ENCODE results near the gene PPM1B. TPM values are rescaled to one million over a fixed set of nuclear protein-coding genes. Genes with fewer than 3 reads are reported as not detected.

PPM1B gene
- total and polyA plus RNA-seq, 2 of the 8 experiments (the other 6 are each of a cell fraction or from before 2014, with no cell fraction given) = 43.6 to 126 TPM

DNA sequence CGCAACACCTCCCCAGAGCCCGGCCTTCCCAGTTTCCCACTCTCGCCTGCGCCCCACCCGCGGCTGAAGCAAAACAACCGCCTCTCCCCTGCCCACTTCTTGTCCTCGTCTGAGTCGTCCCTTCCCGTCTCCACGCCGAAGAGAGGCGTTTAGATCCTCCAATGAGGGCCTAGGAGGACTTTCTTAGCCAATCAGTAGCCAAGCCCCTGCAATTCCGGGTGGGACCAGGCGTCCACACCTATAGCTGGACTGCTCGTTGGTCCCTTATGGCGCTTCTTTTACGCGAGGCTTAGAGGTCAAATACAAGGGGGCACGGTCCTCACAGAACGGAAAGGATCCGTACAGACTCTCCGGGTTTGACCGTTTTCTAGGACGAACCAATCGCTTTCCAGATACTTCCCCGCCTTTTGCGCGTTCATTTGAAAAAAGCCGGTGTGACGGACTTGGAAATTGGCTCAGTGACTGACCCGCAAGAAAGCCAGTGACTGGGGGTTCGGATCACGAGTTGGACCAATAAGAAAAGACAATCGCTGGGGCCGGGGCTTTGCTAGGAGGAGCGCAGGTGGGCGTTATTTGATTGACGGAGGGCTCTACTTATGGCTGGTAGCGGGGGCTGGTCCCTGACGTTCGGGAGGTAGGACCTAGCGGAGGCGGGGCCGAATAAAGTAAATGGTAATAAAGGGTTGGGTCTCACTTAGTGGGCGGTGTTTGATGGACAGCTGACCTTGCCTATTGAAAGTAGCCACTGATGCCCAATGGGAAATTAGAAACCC lies 581 bp upstream of the PPM1B start (continued):
- TF ChIP-seq CREB1 (IDR thresholded peaks at IDR 0.05) (peak; percentile 10; the same call in 1 of the 2 replicates), SAP30 (IDR thresholded peaks at IDR 0.05; ENCODE audit: insufficient read depth, insufficient replicate concordance, low read length) (no peak), RAD21 (IDR thresholded peaks at IDR 0.05 in 1 of 2, conservative IDR thresholded peaks at IDR 0.05 in 1 of 2; ENCODE audit: low read depth in 2 of 2, low read length in 2 of 2) (no peak), JUND (IDR thresholded peaks at IDR 0.05; ENCODE audit: low read length) (no peak), KDM1A (IDR thresholded peaks at IDR 0.05; ENCODE audit: borderline replicate concordance, low read length) (0 out of 2 replicates have a peak, but pooled peaks have one; percentile 21), TBP (IDR thresholded peaks at IDR 0.05; ENCODE audit: low read depth, low read length) (peak; percentile 64; the same call in 1 of the 2 replicates), SP2 (IDR thresholded peaks at IDR 0.05; ENCODE audit: low read length) (peak; percentile 68), CTBP2 (IDR thresholded peaks at IDR 0.05; ENCODE audit: borderline replicate concordance, insufficient read depth, insufficient read length, low read length) (no peak), KDM5A (IDR thresholded peaks at IDR 0.05; ENCODE audit: low read length) (no peak), CHD1 (IDR thresholded peaks at IDR 0.05; ENCODE audit: low read depth, low read length) (no peak), NANOG (IDR thresholded peaks at IDR 0.05; ENCODE audit: insufficient read depth, low read depth, low read length, poor library complexity, severe bottlenecking) (no peak), POLR2A (IDR thresholded peaks at IDR 0.05; ENCODE audit: control extremely low read depth in 1 of 2, low read depth in 2 of 2, low read length in 2 of 2) (peak; percentile 50 to 60; a peak in 2 of 3 replicates), KDM4A (IDR thresholded peaks at IDR 0.05; ENCODE audit: low read depth, low read length, severe bottlenecking) (peak; percentile 37), SIRT6 (IDR thresholded peaks at IDR 0.05; ENCODE audit: low read length) (no peak), SIN3A (conservative IDR thresholded peaks at IDR 0.05 in 1 of 2, IDR thresholded peaks at IDR 0.05 in 1 of 2; ENCODE audit: low read depth in 1 of 2, low read length in 2 of 2) (no peak), EGR1 (IDR thresholded peaks at IDR 0.05; ENCODE audit: borderline replicate concordance, low read depth, low read length) (peak; percentile 84), TEAD4 (IDR thresholded peaks at IDR 0.05; ENCODE audit: low read depth, low read length) (no peak)
- TF ChIP-seq, protein P1, sequence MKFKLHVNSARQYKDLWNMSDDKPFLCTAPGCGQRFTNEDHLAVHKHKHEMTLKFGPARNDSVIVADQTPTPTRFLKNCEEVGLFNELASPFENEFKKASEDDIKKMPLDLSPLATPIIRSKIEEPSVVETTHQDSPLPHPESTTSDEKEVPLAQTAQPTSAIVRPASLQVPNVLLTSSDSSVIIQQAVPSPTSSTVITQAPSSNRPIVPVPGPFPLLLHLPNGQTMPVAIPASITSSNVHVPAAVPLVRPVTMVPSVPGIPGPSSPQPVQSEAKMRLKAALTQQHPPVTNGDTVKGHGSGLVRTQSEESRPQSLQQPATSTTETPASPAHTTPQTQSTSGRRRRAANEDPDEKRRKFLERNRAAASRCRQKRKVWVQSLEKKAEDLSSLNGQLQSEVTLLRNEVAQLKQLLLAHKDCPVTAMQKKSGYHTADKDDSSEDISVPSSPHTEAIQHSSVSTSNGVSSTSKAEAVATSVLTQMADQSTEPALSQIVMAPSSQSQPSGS (IDR thresholded peaks at IDR 0.05; ENCODE audit: low read length) = peak; percentile 71
- TF ChIP-seq, protein P2, sequence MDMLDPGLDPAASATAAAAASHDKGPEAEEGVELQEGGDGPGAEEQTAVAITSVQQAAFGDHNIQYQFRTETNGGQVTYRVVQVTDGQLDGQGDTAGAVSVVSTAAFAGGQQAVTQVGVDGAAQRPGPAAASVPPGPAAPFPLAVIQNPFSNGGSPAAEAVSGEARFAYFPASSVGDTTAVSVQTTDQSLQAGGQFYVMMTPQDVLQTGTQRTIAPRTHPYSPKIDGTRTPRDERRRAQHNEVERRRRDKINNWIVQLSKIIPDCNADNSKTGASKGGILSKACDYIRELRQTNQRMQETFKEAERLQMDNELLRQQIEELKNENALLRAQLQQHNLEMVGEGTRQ (IDR thresholded peaks at IDR 0.05; ENCODE audit: low read length) = no peak
